SK-N-SH (cell line): Measurements from ENCODE around the gene GFM1. TPM values are rescaled to one million over a fixed set of nuclear protein-coding genes. Genes with fewer than 3 reads are reported as not detected.

Source experiments
- CHD2 ChIP-seq: fragments of 150-350 bp; IDR thresholded peaks from 2 replicates; pipeline ENCODE4 v1.6.1; 2018; ENCODE audit warnings: low read length; ENCODE audit not compliant: partially characterized antibody
- CTCF ChIP-seq: fragments of 200-600 bp; sonication (generic); IDR thresholded peaks from 2 replicates; pipeline ENCODE4 v1.6.1; 2017; ENCODE audit warnings: antibody characterized with exemption, mild to moderate bottlenecking, moderate library complexity
- EP300 ChIP-seq, 2 experiments: IDR thresholded peaks; 2 replicates each; pipeline versions ENCODE4 v1.4.0 to v1.6.1; 2012; ENCODE audit warnings: borderline replicate concordance in 1 of 2, low read depth in 1 of 2, low read length in 1 of 2
- EZH2phosphoT487 ChIP-seq: fragments of 200-600 bp; sonication (generic); IDR thresholded peaks from 2 replicates; pipeline ENCODE4 v1.6.1; 2017; ENCODE audit warnings: low read depth, mixed run types, mild to moderate bottlenecking, antibody characterized with exemption, moderate library complexity, borderline replicate concordance
- FOSL2 ChIP-seq: IDR thresholded peaks from 2 replicates; pipeline ENCODE4 v1.4.0; 2012; ENCODE audit warnings: low read depth, mild to moderate bottlenecking, moderate library complexity, borderline replicate concordance
- FOXJ3 ChIP-seq: sonication (generic); formaldehyde crosslinking; IDR thresholded peaks from 2 replicates; pipeline ENCODE4 v1.5.1; 2020; ENCODE audit warnings: mild to moderate bottlenecking, missing genetic modification reagents
- FOXM1 ChIP-seq: IDR thresholded peaks from 2 replicates; pipeline ENCODE4 v1.4.0; 2012; ENCODE audit warnings: low read depth, mild to moderate bottlenecking
- GABPA ChIP-seq: IDR thresholded peaks from 2 replicates; pipeline ENCODE4 v1.4.0; 2012; ENCODE audit warnings: low read depth, mild to moderate bottlenecking
- JUND ChIP-seq: IDR thresholded peaks from 2 replicates; pipeline ENCODE4 v1.4.0; 2012
- MEF2A ChIP-seq: IDR thresholded peaks from 2 replicates; pipeline ENCODE4 v1.4.0; 2012; ENCODE audit warnings: low read depth, borderline replicate concordance
- MXI1 ChIP-seq: IDR thresholded peaks from 2 replicates; pipeline ENCODE4 v1.6.1; 2012; ENCODE audit warnings: mild to moderate bottlenecking, low read depth, low read length, improper control_type of control experiment
- NFIC ChIP-seq: IDR thresholded peaks from 2 replicates; pipeline ENCODE4 v1.4.0; 2012; ENCODE audit warnings: borderline replicate concordance
- NRF1 ChIP-seq: IDR thresholded peaks from 2 replicates; pipeline ENCODE4 v1.6.1; 2012; ENCODE audit warnings: low read depth, mild to moderate bottlenecking, low read length
- POLR2AphosphoS5 ChIP-seq: IDR thresholded peaks from 2 replicates; pipeline ENCODE4 v1.6.1; 2012; ENCODE audit warnings: low read depth, low read length
- RCOR1 ChIP-seq: fragments of 150-350 bp; IDR thresholded peaks from 2 replicates; pipeline ENCODE4 v1.6.1; 2017; ENCODE audit warnings: antibody characterized with exemption, low read length
- REST ChIP-seq: IDR thresholded peaks from 2 replicates; pipeline ENCODE4 v1.6.1; 2012; ENCODE audit warnings: mild to moderate bottlenecking, low read depth, low read length, moderate library complexity
- RFX5 ChIP-seq: IDR thresholded peaks from 2 replicates; pipeline ENCODE4 v1.6.1; 2012; ENCODE audit warnings: mild to moderate bottlenecking, improper control_type of control experiment, low read length
- RXRA ChIP-seq: IDR thresholded peaks from 2 replicates; pipeline ENCODE4 v1.4.0; 2012; ENCODE audit warnings: low read depth, mild to moderate bottlenecking, borderline replicate concordance
- SIN3A ChIP-seq: IDR thresholded peaks from 2 replicates; pipeline ENCODE4 v1.6.1; 2012; ENCODE audit warnings: low read depth, mild to moderate bottlenecking, low read length, moderate library complexity, borderline replicate concordance
- SMC3 ChIP-seq: IDR thresholded peaks from 2 replicates; pipeline ENCODE4 v1.6.1; 2012; ENCODE audit warnings: low read depth, low read length, improper control_type of control experiment
- TAF1 ChIP-seq: IDR thresholded peaks from 2 replicates; pipeline ENCODE4 v1.6.1; 2012; ENCODE audit warnings: low read depth, mild to moderate bottlenecking, low read length, moderate library complexity, borderline replicate concordance
- TCF12 ChIP-seq: IDR thresholded peaks from 2 replicates; pipeline ENCODE4 v1.4.0; 2012
- TEAD4 ChIP-seq: IDR thresholded peaks from 2 replicates; pipeline ENCODE4 v1.4.0; 2012; ENCODE audit warnings: mild to moderate bottlenecking, borderline replicate concordance; ENCODE audit not compliant: insufficient read depth
- polyA plus RNA-seq, 3 experiments: library from polyadenylated mRNA; depleted of rRNA; stranded (reverse); fragments of >200 nt; gene quantifications; 2 replicates each; pipeline ENCODE4 v1.2.3, GENCODE V29; 2012
- TF ChIP-seq, protein P1 (sequence below): IDR thresholded peaks from 2 replicates; pipeline ENCODE4; 2012
- TF ChIP-seq, protein P2 (sequence below): IDR thresholded peaks from 2 replicates; pipeline ENCODE4 v1.4.0; 2012; ENCODE audit warnings: low read depth, borderline replicate concordance

The GFM1 gene
- polyA plus RNA-seq, 1 of the 3 experiments (the other 2 are of a cell fraction): 25.2 TPM

GRCh38 chr3:158702815-158703481 is 58.6 kb downstream of the GFM1 start (continued):
- TF ChIP-seq RCOR1 (no peak), POLR2AphosphoS5 (no peak; the same call in 1 of the 2 replicates), NFIC (no peak), EZH2phosphoT487 (no peak), CHD2 (no peak), REST (no peak), CTCF (no peak), FOSL2 (peak; percentile 60; the same call in 1 of the 2 replicates), TEAD4 (no peak), MXI1 (no peak), NRF1 (no peak), GABPA (no peak), TCF12 (peak; percentile 32; the same call in 1 of the 2 replicates), FOXM1 (no peak), SMC3 (no peak), SIN3A (no peak), FOXJ3 (CRISPR knock-in tag) (no peak), TAF1 (no peak), JUND (peak; percentile 48), RFX5 (no peak), MEF2A (no peak), RXRA (peak; percentile 89), EP300 (IDR thresholded peaks at IDR 0.05; ENCODE audit: borderline replicate concordance in 1 of 2, low read depth in 1 of 2, low read length in 1 of 2) (peak in 1 of 2 experiments; percentile 60; a peak in 1 of 4 replicates)
- TF ChIP-seq, protein P1, sequence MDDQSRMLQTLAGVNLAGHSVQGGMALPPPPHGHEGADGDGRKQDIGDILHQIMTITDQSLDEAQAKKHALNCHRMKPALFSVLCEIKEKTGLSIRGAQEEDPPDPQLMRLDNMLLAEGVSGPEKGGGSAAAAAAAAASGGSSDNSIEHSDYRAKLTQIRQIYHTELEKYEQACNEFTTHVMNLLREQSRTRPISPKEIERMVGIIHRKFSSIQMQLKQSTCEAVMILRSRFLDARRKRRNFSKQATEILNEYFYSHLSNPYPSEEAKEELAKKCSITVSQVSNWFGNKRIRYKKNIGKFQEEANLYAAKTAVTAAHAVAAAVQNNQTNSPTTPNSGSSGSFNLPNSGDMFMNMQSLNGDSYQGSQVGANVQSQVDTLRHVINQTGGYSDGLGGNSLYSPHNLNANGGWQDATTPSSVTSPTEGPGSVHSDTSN: no peak
- TF ChIP-seq, protein P2, sequence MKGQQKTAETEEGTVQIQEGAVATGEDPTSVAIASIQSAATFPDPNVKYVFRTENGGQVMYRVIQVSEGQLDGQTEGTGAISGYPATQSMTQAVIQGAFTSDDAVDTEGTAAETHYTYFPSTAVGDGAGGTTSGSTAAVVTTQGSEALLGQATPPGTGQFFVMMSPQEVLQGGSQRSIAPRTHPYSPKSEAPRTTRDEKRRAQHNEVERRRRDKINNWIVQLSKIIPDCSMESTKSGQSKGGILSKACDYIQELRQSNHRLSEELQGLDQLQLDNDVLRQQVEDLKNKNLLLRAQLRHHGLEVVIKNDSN: no peak
